ENCODE results near the gene PDE8A.

PDE8A gene

DNA sequence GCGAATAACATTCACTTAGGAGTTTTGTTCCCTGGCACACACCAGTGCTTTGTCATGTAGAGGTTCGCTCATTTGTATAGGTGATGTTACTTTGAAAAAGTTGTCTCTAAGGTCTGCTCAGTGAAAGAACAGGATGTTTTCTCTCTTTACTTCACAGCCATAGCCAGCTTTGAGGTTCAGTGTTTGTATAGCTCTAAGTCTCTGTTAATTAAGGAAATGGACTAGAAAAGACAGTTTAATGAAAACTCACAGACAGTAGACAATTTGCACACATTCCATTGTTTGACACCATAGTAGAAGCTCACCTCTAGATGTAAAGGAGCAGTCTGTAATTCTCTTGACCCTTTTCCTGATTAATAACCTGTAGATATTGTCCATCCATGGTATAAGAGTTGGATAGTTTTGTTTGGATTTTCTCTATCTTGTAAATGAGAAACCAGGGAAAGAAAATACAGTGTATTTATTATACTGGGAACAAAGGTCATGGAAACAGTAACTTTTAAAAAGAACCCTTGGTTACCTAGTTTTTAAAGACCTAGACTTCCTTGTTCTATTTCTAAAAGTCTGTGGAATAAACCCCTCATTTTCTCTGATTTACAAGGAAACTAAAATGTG, 50.4 kb downstream of the PDE8A start:
- H3K27ac ChIP-seq: no peak overlapping the region
- TF ChIP-seq CTCF (conservative IDR thresholded peaks at IDR 0.05): no peak

- TF ChIP-seq CTCF (conservative IDR thresholded peaks at IDR 0.05): no peak
- H3K27ac ChIP-seq: no peak overlapping the region
Observed at GRCh38 chr15:85033148-85033547, 51.5 kb downstream of the PDE8A start.

DNA sequence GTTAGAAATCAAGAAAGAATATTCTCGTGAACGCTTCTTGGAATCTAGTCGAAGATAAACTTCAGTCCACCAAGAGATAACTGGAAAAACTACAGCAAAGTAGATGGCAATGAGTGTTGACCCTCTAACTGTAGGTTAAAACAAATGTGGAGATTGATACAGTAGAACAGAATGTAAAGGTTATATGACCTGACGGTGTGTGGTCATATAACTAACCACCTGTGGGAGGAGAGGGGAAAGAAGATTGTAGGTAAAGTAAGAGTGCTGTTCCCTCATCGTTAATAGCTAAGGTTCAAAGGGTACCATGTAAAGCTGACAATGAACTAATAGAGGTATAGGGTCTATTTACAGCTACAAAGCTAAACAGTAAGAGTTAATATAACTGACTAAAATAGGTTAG, 52.6 kb downstream of the PDE8A start:
- H3K27ac ChIP-seq: no peak overlapping the region
- no peak for TF ChIP-seq CTCF (conservative IDR thresholded peaks at IDR 0.05)

- H3K27ac ChIP-seq: no peak overlapping the region
- TF ChIP-seq CTCF (conservative IDR thresholded peaks at IDR 0.05): no peak
Observed at GRCh38 chr15:85035980-85036379, 54.3 kb downstream of the PDE8A start.

- H3K27ac ChIP-seq: no peak overlapping the region
- TF ChIP-seq CTCF (conservative IDR thresholded peaks at IDR 0.05): no peak
Observed at GRCh38 chr15:85036716-85037115, 55.1 kb downstream of the PDE8A start.

- no peak overlapping the region for H3K27ac ChIP-seq
- TF ChIP-seq CTCF (conservative IDR thresholded peaks at IDR 0.05): no peak
Observed at GRCh38 chr15:85037641-85038040, 56.0 kb downstream of the PDE8A start.

DNA sequence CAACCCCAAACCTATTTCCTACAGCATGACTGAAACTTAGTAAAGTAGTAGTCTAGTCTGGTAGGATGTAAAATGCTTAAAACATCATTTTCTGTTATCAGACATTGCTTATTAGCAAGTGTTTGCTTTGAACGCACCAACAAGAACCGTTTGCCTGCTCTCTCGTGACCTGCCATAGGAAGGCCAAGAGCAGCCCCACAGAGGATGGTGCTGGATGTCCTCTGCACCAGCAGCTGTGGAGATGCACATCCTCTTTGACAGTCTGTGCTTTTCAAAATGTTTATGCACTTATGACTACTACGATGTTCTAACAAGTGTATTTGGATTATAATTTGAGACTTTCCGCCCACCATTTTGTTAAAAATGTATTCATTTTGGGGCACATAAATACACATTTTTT, 59.6 kb downstream of the PDE8A start:
- TF ChIP-seq CTCF (conservative IDR thresholded peaks at IDR 0.05): no peak
- no peak overlapping the region for H3K27ac ChIP-seq
